Vagina (tissue), 2 donors: Measurements from ENCODE around the gene HCFC1. TPM values are rescaled to one million over a fixed set of nuclear protein-coding genes. Genes with fewer than 3 reads are reported as not detected.

Experiments
- DNase-seq, 2 donors: peaks; one replicate each; pipeline ENCODE4 v3.0.0-alpha.2; 2017; ENCODE audit errors: extremely low spot score in 2 of 2
- H3K27ac ChIP-seq: fragments of 200-600 bp; sonication (generic); one replicate; pipeline ENCODE4 v1.5.1; 2019
- H3K27me3 ChIP-seq: fragments of 200-600 bp; sonication (generic); one replicate; pipeline ENCODE4 v1.5.1; 2019
- H3K36me3 ChIP-seq, 2 donors: fragments of 200-600 bp; sonication (generic); one replicate each; pipeline ENCODE4 v1.5.1; 2017 to 2019
- H3K4me1 ChIP-seq: fragments of 200-600 bp; sonication (generic); one replicate; pipeline ENCODE4 v1.5.1; 2019
- H3K4me3 ChIP-seq, 2 donors: fragments of 200-600 bp; sonication (generic); 1 replicate in 1 of 2; 2 replicates in 1 of 2; pipeline ENCODE4 v1.5.1; 2016 to 2019
- H3K9me3 ChIP-seq: fragments of 200-600 bp; sonication (generic); one replicate; pipeline ENCODE4 v1.5.1; 2019
- POLR2A ChIP-seq, 2 donors: fragments of 450-650 bp; IDR thresholded peaks; one replicate each; pipeline ENCODE4 v1.6.1; 2017; ENCODE audit warnings: antibody characterized with exemption in 2 of 2, mild to moderate bottlenecking in 2 of 2, moderate library complexity in 2 of 2
- POLR2AphosphoS5 ChIP-seq, 2 donors: sonication (generic); formaldehyde crosslinking; IDR thresholded peaks; one replicate each; pipeline ENCODE4 v1.9.0; 2017; ENCODE audit warnings: antibody characterized with exemption in 2 of 2, mild to moderate bottlenecking in 2 of 2, low read depth in 1 of 2; ENCODE audit not compliant: insufficient read depth in 1 of 2
- intact Hi-C: fragments of 100-400 bp; cut with DNase I; formaldehyde crosslinking; loops from one replicate; pipeline ENCODE4 v1.15.1; 2023
- microRNA counts, 2 donors: library from miRNA; unstranded; fragments of <30 nt; microRNA quantifications; one replicate each; lab custom pipeline; 2016 to 2017
- microRNA-seq: library from miRNA; unstranded; fragments of <30 nt; microRNA quantifications from one replicate; pipeline ENCODE4, GENCODE V29; 2017; ENCODE audit warnings: borderline number of aligned reads, borderline replicate concordance
- small RNA-seq: library from RNA; depleted of rRNA; stranded (forward); fragments of <200 nt; gene quantifications from one replicate; pipeline ENCODE3, GENCODE V24; 2016
- total RNA-seq: library from RNA; depleted of rRNA; stranded (reverse); fragments of >200 nt; gene quantifications from one replicate; pipeline ENCODE4 v1.2.3, GENCODE V29; 2016
- TF ChIP-seq, protein P1 (sequence below), 3 experiments: fragments of 450-650 bp in 2 of 3; fragments of 200-600 bp in 1 of 3; sonication (generic) in 1 of 3; IDR thresholded peaks; one replicate each; pipeline ENCODE4 v1.5.1; 2017 to 2019; ENCODE audit warnings: antibody characterized with exemption in 3 of 3, mild to moderate bottlenecking in 2 of 3, moderate library complexity in 2 of 3

Gene HCFC1
- total RNA-seq, 1 donor from 2014 or later: 38.8 TPM

DNA sequence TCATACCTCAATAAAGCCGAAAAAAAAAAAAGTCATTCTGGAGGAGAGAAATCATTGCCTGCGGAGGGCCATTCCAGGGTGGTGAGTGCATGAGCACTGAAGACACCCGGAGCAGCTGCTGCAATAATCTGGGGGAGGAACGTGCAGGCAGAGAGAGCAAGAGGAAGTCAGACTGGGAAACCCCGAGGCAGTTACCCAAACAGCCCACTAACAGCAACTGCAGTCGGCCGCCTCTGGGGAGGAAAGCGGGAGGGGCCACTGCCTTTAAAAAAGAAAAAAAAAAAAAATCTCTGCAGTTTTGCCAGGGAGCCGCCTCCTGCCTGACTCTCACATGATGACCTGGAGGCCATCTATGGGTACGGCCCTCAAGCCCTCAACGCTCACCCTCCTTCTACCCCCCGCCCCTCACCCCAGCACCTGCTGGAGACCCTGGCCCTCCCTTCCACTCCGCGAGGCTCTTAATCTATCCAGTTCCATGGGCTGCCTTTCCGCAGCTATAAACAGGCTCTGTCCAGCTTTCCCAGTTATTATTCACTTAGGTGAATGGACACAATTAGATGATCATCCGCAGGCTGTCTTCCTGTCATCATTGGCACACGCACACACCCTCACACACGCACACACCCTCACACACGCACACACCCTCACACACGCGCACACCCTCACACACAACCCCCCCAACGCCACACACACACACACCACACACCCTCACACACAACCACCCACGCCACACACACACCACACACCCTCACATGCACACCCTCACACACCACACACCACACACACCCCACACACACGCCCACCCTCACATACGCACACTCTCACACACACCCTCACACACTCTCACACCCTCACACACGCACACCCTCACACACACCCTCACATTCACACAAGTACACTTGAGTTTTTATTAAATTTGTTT lies 70.5 kb downstream of the HCFC1 start:
- DNase-seq: no peak
- H3K36me3 ChIP-seq: no peaks in the 10 kb centered on the region
- no peak overlapping the region for H3K27ac ChIP-seq
- peaks cover 18% of the 10 kb centered on the region for H3K4me1 ChIP-seq
- H3K4me3 ChIP-seq: no peak overlapping the region
- H3K27me3 ChIP-seq: no peaks in the 10 kb centered on the region
- peak in 1 of 2 donors; percentile 31 for TF ChIP-seq POLR2AphosphoS5 (IDR thresholded peaks at IDR 0.05; ENCODE audit: insufficient read depth in 1 of 2, low read depth in 1 of 2)
- no peak for TF ChIP-seq POLR2A (IDR thresholded peaks at IDR 0.05)
- TF ChIP-seq, protein P1, sequence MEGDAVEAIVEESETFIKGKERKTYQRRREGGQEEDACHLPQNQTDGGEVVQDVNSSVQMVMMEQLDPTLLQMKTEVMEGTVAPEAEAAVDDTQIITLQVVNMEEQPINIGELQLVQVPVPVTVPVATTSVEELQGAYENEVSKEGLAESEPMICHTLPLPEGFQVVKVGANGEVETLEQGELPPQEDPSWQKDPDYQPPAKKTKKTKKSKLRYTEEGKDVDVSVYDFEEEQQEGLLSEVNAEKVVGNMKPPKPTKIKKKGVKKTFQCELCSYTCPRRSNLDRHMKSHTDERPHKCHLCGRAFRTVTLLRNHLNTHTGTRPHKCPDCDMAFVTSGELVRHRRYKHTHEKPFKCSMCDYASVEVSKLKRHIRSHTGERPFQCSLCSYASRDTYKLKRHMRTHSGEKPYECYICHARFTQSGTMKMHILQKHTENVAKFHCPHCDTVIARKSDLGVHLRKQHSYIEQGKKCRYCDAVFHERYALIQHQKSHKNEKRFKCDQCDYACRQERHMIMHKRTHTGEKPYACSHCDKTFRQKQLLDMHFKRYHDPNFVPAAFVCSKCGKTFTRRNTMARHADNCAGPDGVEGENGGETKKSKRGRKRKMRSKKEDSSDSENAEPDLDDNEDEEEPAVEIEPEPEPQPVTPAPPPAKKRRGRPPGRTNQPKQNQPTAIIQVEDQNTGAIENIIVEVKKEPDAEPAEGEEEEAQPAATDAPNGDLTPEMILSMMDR (IDR thresholded peaks at IDR 0.05): no peak
- no peaks in the 10 kb centered on the region for H3K9me3 ChIP-seq
- intact Hi-C loops: no loop called here

DNA sequence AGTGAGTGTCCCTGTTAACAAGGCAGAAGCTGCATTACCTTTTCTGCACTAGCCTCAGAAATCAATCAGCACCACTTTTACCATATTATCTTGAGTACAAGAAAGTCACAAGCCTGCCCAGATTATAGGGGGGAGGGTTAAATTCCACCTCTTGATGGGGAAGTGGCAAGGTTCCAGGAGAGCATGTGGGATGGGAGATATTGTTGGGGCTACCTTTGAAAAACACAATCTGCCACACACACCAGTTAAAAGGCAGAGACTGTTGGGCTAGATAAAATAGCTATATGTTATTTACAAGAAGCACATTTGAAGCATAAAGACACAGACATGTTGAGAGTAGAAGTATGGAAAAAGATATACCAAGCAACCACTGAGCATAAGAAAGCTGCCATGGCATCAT lies 73.7 kb downstream of the HCFC1 start:
- TF ChIP-seq POLR2AphosphoS5 (IDR thresholded peaks at IDR 0.05; ENCODE audit: insufficient read depth in 1 of 2, low read depth in 1 of 2) (no peak), POLR2A (IDR thresholded peaks at IDR 0.05) (no peak)
- TF ChIP-seq, protein P1 (IDR thresholded peaks at IDR 0.05): no peak
- Histone ChIP-seq H3K27ac (no peak overlapping the region), H3K4me1 (peaks cover 6% of the 10 kb centered on the region), H3K4me3 (no peak overlapping the region), H3K9me3 (no peaks in the 10 kb centered on the region), H3K27me3 (no peaks in the 10 kb centered on the region), H3K36me3 (no peaks in the 10 kb centered on the region)
- DNase-seq: no peak
- intact Hi-C loops: no loop called here

MicroRNAs encoded within 50 kb of the gene (microRNA counts, 767-probe panel; counts per million panel counts)
- microRNA hsa-miR-718 (lab: Ali Mortazavi, UCI): 238 to 261 counts per million in 2 donors

Small RNAs within 50 kb of the gene (microRNA-seq; reads per million reads assigned to microRNA genes)
- gene MIR3202-1: not detected
- gene MIR3202-2: not detected
- gene MIR718: not detected

Small RNAs within 50 kb of the gene (small RNA-seq; reads per million reads assigned to genes)
- not detected for gene MIR3202-1

Other genes with a start within 250 kb of the HCFC1 start
- gene BCAP31, start 247.4 kb downstream of the HCFC1 start, total RNA-seq: 126 TPM
- 11.0 TPM for gene ABCD1, start 247.0 kb downstream of the HCFC1 start, total RNA-seq
- gene PLXNB3, start 207.6 kb downstream of the HCFC1 start, total RNA-seq: 36.1 TPM
- gene SRPK3, start 190.8 kb downstream of the HCFC1 start, total RNA-seq: 0.25 TPM
- gene IDH3G, start 177.4 kb downstream of the HCFC1 start, total RNA-seq: 118 TPM
- gene SSR4, start 177.2 kb downstream of the HCFC1 start, total RNA-seq: 250 TPM
- 10.3 TPM for gene PDZD4, start 141.3 kb downstream of the HCFC1 start, total RNA-seq
- gene L1CAM, start 85.6 kb downstream of the HCFC1 start, total RNA-seq: 9.6 TPM
- gene AVPR2, start 67.1 kb downstream of the HCFC1 start, total RNA-seq: 4.9 TPM
- gene ARHGAP4, start 45.6 kb downstream of the HCFC1 start, total RNA-seq: 36.6 TPM
- 66.8 TPM for gene NAA10, start 36.8 kb downstream of the HCFC1 start, total RNA-seq
- gene RENBP, start 27.2 kb downstream of the HCFC1 start, total RNA-seq: 4.2 TPM
- 8.6 TPM for gene TMEM187, start 936 bp upstream of the HCFC1 start, total RNA-seq
- 46.7 TPM for gene IRAK1, start 48.1 kb upstream of the HCFC1 start, total RNA-seq
- 38.5 TPM for gene MECP2, start 125.9 kb upstream of the HCFC1 start, total RNA-seq
- not detected for gene OPN1LW, start 172.4 kb upstream of the HCFC1 start, total RNA-seq
- not detected for gene OPN1MW, start 210.8 kb upstream of the HCFC1 start, total RNA-seq
- gene OPN1MW2, start 247.9 kb upstream of the HCFC1 start, total RNA-seq: not detected